Kidney (tissue), 22 donors: ENCODE results near the gene DHX9. TPM values are rescaled to one million over a fixed set of nuclear protein-coding genes. Genes with fewer than 3 reads are reported as not detected.

Source experiments
- DNase-seq, 5 donors: peaks; one replicate each; pipeline ENCODE4 v3.0.0-alpha.2; 2013 to 2020
- FAIRE-seq: peaks from 2 replicates; lab custom pipeline; 2012; peaks lifted over from hg19 to GRCh38; lab: Jason Lieb, UNC
- H3K27ac ChIP-seq, 2 donors: one replicate each; pipeline ENCODE4 v1.7.0; 2013; ENCODE audit warnings: low read depth in 2 of 2, low read length in 2 of 2, inconsistent platforms in 1 of 2
- H3K27me3 ChIP-seq: one replicate; pipeline ENCODE4 v1.7.1; 2013; ENCODE audit warnings: low read length, inconsistent platforms; ENCODE audit not compliant: control insufficient read depth, insufficient read depth
- H3K36me3 ChIP-seq, 3 donors: one replicate each; pipeline versions ENCODE4 v1.7.0 to v1.7.1; 2013; ENCODE audit warnings: low read length in 3 of 3, control low read depth in 1 of 3, inconsistent platforms in 1 of 3; ENCODE audit not compliant: insufficient read depth in 3 of 3, control insufficient read depth in 2 of 3
- H3K4me1 ChIP-seq, 3 donors: one replicate each; pipeline versions ENCODE4 v1.7.0 to v1.7.1; 2013; ENCODE audit warnings: low read length in 3 of 3, inconsistent platforms in 1 of 3, low read depth in 1 of 3; ENCODE audit not compliant: control insufficient read depth in 2 of 3, insufficient read depth in 2 of 3
- H3K4me3 ChIP-seq, 3 donors: one replicate each; pipeline versions ENCODE4 v1.7.0 to v1.8.1; 2013; ENCODE audit warnings: low read length in 3 of 3, control low read depth in 1 of 3, inconsistent platforms in 1 of 3
- H3K9ac ChIP-seq, 3 donors: one replicate each; pipeline versions ENCODE4 v1.7.0 to v1.7.1; 2013; ENCODE audit warnings: low read length in 3 of 3, control low read depth in 1 of 3, inconsistent platforms in 1 of 3
- H3K9me3 ChIP-seq, 3 donors: one replicate each; pipeline versions ENCODE4 v1.7.0 to v1.7.1; 2013; ENCODE audit warnings: low read length in 3 of 3, control low read depth in 1 of 3, inconsistent platforms in 1 of 3; ENCODE audit not compliant: control insufficient read depth in 2 of 3, insufficient read depth in 1 of 3
- intact Hi-C: fragments of 100-400 bp; cut with DNase I; formaldehyde crosslinking; loops from one replicate; pipeline ENCODE4 v1.11.1; 2022
- long read RNA-seq, 10 donors: library from polyadenylated mRNA in 1 of 10; unstranded in 1 of 10; transcript quantifications; one replicate each; pipeline ENCODE4 v2.0.0 and lab custom pipeline, GENCODE V29; 2021 to 2026
- polyA plus RNA-seq: library from polyadenylated mRNA; stranded (reverse); fragments of 350-450 nt; fragmentation: Illumina TruSeq; extraction: RNeasy Lipid Tissue Mini Kit (QIAGEN cat#74804); gene quantifications from one replicate; pipeline ENCODE4 v1.2.3, GENCODE V29; 2014; ENCODE audit warnings: low read depth, low replicate concordance; ENCODE audit not compliant: insufficient read depth
- total RNA-seq: library from RNA; stranded (reverse); fragmentation: NEBNext Ultra II Directional; extraction: Animal tissue kit (Norgen Biotek cat#: 25700); gene quantifications from one replicate; pipeline ENCODE4 v1.2.1, GENCODE V29; 2021
- TF ChIP-seq, protein P1 (sequence below): IDR thresholded peaks from 3 replicates; pipeline ENCODE4 v1.5.1; 2012; ENCODE audit warnings: mild to moderate bottlenecking, moderate library complexity, borderline replicate concordance; ENCODE audit not compliant: insufficient read depth; ENCODE audit errors: extremely low read depth
- donor health status: control.
- donor health status: control.
- donor health status: control.
- donor health status: control.
- donor health status: control.
- donor health status: DM: yes; HTN: yes; CAD: no.
- donor health status: Normal renal cell carcinoma (clear cell type).

Gene DHX9
- total RNA-seq = 152 TPM
- polyA plus RNA-seq = 72.3 TPM
- long read RNA-seq, donor 1, full-length matches to known transcripts = 4 of 25 reads
- long read RNA-seq, donor 1, partial matches to known transcripts = 21 of 25 reads
- long read RNA-seq, donor 1, other reads (novel, unspliced or antisense) = 0 of 25 reads
- long read RNA-seq, donor 2, full-length matches to known transcripts = 9 of 38 reads
- long read RNA-seq, donor 2, partial matches to known transcripts = 29 of 38 reads
- long read RNA-seq, donor 2, other reads (novel, unspliced or antisense) = 0 of 38 reads
- long read RNA-seq, donor 3, full-length matches to known transcripts = 8 of 64 reads
- long read RNA-seq, donor 3, partial matches to known transcripts = 56 of 64 reads
- long read RNA-seq, donor 3, other reads (novel, unspliced or antisense) = 0 of 64 reads
- long read RNA-seq, donor 4, full-length matches to known transcripts = 10 of 40 reads
- long read RNA-seq, donor 4, partial matches to known transcripts = 30 of 40 reads
- long read RNA-seq, donor 4, other reads (novel, unspliced or antisense) = 0 of 40 reads
- long read RNA-seq, donor 5, partial matches to known transcripts = 5 of 5 reads
- long read RNA-seq, donor 5, other reads (novel, unspliced or antisense) = 0 of 5 reads
- long read RNA-seq, donor 6, full-length matches to known transcripts = 12 of 124 reads
- long read RNA-seq, donor 6, partial matches to known transcripts = 112 of 124 reads
- long read RNA-seq, donor 6, other reads (novel, unspliced or antisense) = 0 of 124 reads
- long read RNA-seq, donor 7, full-length matches to known transcripts = 21 of 47 reads
- long read RNA-seq, donor 7, partial matches to known transcripts = 22 of 47 reads
- long read RNA-seq, donor 7, other reads (novel, unspliced or antisense) = 4 of 47 reads
- long read RNA-seq, donor 8, full-length matches to known transcripts = 3 of 24 reads
- long read RNA-seq, donor 8, partial matches to known transcripts = 21 of 24 reads
- long read RNA-seq, donor 8, other reads (novel, unspliced or antisense) = 0 of 24 reads
- long read RNA-seq, donor 9, full-length matches to known transcripts = 2 of 7 reads
- long read RNA-seq, donor 9, partial matches to known transcripts = 5 of 7 reads
- long read RNA-seq, donor 9, other reads (novel, unspliced or antisense) = 0 of 7 reads
- long read RNA-seq, donor 10, full-length matches to known transcripts = 13 of 53 reads
- long read RNA-seq, donor 10, partial matches to known transcripts = 40 of 53 reads
- long read RNA-seq, donor 10, other reads (novel, unspliced or antisense) = 0 of 53 reads

DNA sequence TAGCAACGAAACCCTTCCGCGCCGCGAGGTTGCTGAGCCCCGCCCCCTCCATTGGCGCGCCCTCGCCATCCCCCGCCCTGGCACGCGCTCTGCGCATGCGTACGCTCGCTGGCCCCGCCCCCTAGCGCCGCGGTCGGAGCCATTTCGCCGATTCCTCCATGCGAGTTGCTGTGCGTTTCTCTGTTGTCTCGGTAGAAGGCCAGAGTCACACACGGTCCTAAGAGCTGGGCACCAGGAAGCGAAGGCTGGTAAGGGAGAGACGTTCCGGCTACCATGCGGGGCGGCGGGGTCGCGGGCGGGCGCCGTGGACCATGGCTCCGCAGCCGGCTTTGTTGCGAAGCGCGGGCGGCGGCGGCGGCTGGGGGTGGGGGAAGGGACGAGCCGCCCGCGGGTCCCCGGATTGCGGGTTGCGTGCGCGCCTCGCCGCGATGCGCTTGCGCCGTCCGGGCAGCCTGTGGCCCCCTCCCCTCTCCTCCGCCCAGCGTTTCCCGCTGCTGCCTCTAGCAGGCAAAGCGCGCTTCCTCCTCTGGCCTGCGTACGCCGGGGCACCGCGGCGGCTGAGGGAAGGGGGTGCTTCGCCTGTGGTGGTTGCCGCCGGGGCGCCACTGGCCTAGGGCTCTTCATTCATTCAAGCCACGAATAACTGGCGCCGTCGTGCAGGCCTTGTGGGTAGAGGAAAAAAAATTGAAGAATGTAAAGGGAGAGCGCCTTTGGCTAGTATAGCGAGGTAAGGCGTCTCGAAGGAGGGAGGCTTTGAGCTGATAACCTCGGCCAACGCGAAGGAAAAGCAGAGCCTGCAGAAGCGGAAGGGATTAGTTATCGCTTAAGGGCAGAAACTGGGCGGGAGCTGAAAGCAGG is at the start of gene DHX9:
Gene DHX9 (plus strand): TSS at position 139 of the 858 bp plus-strand sequence. CDS start 3,220 bp downstream, outside the sequence.
- TF ChIP-seq, protein P1, sequence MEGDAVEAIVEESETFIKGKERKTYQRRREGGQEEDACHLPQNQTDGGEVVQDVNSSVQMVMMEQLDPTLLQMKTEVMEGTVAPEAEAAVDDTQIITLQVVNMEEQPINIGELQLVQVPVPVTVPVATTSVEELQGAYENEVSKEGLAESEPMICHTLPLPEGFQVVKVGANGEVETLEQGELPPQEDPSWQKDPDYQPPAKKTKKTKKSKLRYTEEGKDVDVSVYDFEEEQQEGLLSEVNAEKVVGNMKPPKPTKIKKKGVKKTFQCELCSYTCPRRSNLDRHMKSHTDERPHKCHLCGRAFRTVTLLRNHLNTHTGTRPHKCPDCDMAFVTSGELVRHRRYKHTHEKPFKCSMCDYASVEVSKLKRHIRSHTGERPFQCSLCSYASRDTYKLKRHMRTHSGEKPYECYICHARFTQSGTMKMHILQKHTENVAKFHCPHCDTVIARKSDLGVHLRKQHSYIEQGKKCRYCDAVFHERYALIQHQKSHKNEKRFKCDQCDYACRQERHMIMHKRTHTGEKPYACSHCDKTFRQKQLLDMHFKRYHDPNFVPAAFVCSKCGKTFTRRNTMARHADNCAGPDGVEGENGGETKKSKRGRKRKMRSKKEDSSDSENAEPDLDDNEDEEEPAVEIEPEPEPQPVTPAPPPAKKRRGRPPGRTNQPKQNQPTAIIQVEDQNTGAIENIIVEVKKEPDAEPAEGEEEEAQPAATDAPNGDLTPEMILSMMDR = peak; percentile 10
- Histone ChIP-seq H3K27me3 (no peaks in the 10 kb centered on the region), H3K9ac (peak within 1 kb of the TSS; percentile 44 to 97 (median 80))

DNA sequence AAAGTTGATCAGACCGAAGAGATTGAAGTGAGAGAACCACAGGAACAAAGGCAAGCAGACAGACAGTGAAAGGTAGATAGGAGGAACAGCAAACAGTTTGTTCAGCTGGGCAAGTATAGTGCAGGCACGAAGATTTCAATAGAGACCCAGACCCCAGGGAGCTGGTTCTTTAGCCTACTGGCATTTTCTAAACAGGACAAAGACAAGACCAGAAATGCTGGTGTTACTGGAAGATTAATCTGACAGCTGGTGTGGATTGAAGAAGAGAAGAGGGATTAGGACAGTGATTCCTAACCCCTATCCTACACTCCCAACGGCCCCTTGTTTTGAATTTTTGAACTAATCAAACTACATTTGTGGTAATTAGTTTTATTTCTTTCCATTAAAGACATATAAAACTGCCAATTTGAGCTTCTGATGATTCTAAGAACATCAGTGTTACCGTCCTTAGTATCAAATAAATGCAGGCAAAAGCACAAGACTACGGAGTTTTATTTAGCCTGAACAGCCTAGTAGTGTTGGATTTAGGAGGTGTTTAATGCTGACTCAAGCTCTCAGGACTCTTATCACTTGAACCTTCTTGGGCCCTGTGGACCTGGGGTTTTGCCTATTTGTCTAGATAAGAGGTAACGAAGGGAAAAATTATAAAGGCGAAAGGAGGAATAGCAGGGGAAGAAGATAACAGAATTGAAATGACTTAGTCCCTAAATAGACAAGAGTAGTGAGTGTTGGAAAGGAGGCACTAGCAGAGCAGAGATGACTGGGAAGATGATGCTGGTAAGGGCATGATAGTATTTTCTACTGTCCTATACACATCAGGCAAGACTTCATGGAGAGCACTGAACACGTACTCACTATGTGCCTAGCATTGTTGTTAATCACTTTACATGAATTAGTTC is 47.6 kb upstream of the DHX9 start:
- intact Hi-C loops = no loop called here
- FAIRE-seq (no peak), DNase-seq (no peak)
- no peak overlapping the region for H3K27ac ChIP-seq
- H3K9me3 ChIP-seq = no peaks in the 10 kb centered on the region
- TF ChIP-seq, protein P1 = no peak
- peak overlapping the region in 2 of 3 donors; percentile 19 to 26 for H3K4me3 ChIP-seq
- H3K36me3 ChIP-seq = peaks cover 0 to 4% (median 0%) of the 10 kb centered on the region in 3 donors
- H3K9ac ChIP-seq = no peak overlapping the region
- H3K27me3 ChIP-seq = peaks cover 5% of the 10 kb centered on the region
- peaks cover 0 to 9% (median 7%) of the 10 kb centered on the region in 3 donors for H3K4me1 ChIP-seq

More for the DNA sequence above, at the start of gene DHX9:
- Histone ChIP-seq H3K4me1 (peaks cover 6 to 18% (median 11%) of the 10 kb centered on the region in 3 donors), H3K4me3 (peak within 1 kb of the TSS; percentile 73 to 93 (median 87)), H3K9me3 (no peaks in the 10 kb centered on the region), H3K36me3 (peaks cover 2 to 6% (median 3%) of the 10 kb centered on the region in 3 donors), H3K27ac (peak within 1 kb of the TSS; percentile 96 to 97)
- intact Hi-C loops = no loop called here
- DNase-seq (peak; percentile 94 to 98 (median 96)), FAIRE-seq (no peak)
